HCT116 (cell line): ENCODE results near the gene HRH3. TPM values are rescaled to one million over a fixed set of nuclear protein-coding genes. Genes with fewer than 3 reads are reported as not detected.

Experiments used
- ATAC-seq: fragments of 200-7000 bp; cut with Tn5 transposase; 2 replicates; pipeline ENCODE4 v1.9.1; 2020; ENCODE audit warnings: mild to moderate bottlenecking, moderate library complexity
- BruUV-seq: library from RNA; stranded (reverse); fragments of 400-500 nt; replicated peaks from 2 replicates; lab custom pipeline; 2021; lab: Mats Ljungman, UMichigan
- CTCF ChIA-PET: fragments of 300-600 bp; sonication (Branson Sonifier 250); formaldehyde crosslinking; loops from one replicate; lab custom pipeline; 2021; ENCODE audit warnings: antibody characterized with exemption; lab: Charles Lee
- POLR2A ChIA-PET: fragments of 300-600, 350-600 bp; sonication (Branson Sonifier 250); formaldehyde crosslinking; loops from one replicate; lab custom pipeline; 2021; ENCODE audit warnings: antibody characterized with exemption; lab: Charles Lee
- RAD21 ChIA-PET, 2 experiments: fragments of 300-600 bp; sonication (Branson Sonifier 250); formaldehyde crosslinking; loops; one replicate each; lab custom pipeline; 2023; ENCODE audit warnings: low total read pairs in 2 of 2; ENCODE audit not compliant: uncharacterized antibody in 2 of 2, unreplicated experiment in 2 of 2, low non-redundant PET in 1 of 2; lab: Charles Lee
- DNase-seq: peaks from one replicate; pipeline ENCODE4 v3.0.0-alpha.2; 2010; ENCODE audit warnings: low read depth, low spot score
- H2AFZ ChIP-seq: fragments of 200-600 bp; shearing (Covaris generic), sonication (generic); 2 replicates; pipeline ENCODE4 v1.6.1; 2017; ENCODE audit warnings: low read depth, mixed run types, mixed read lengths, antibody characterized with exemption, low read length; ENCODE audit not compliant: poor library complexity, severe bottlenecking
- H3K27ac ChIP-seq: 2 replicates; pipeline ENCODE4 v1.5.1; 2012; ENCODE audit warnings: low read depth, low read length
- H3K27me3 ChIP-seq: fragments of 200-600 bp; sonication (generic); 2 replicates; pipeline ENCODE4 v1.6.1; 2016; ENCODE audit warnings: mixed run types, low read length, mixed read lengths; ENCODE audit not compliant: insufficient read depth
- H3K36me3 ChIP-seq, 2 experiments: fragments of 200-500 bp in 1 of 2; fragments of 200-600 bp in 1 of 2; sonication (Bioruptor generic) in 1 of 2; sonication (generic) in 1 of 2; 2 replicates each; pipeline versions ENCODE4 v1.5.1 to v1.6.1; 2014 to 2016; ENCODE audit warnings: low read length in 2 of 2, inconsistent platforms in 1 of 2, mixed read lengths in 1 of 2, mixed run types in 1 of 2; ENCODE audit not compliant: insufficient read depth in 2 of 2, control insufficient read depth in 1 of 2
- H3K4me1 ChIP-seq, 2 experiments: fragments of 200-600 bp in 1 of 2; sonication (generic) in 1 of 2; 2 replicates each; pipeline versions ENCODE4 v1.5.1 to v1.6.1; 2012 to 2017; ENCODE audit warnings: low read length in 2 of 2, inconsistent platforms in 1 of 2, mild to moderate bottlenecking in 1 of 2, mixed read lengths in 1 of 2, mixed run types in 1 of 2, moderate library complexity in 1 of 2; ENCODE audit not compliant: insufficient read depth in 2 of 2, control insufficient read depth in 1 of 2
- H3K4me2 ChIP-seq: fragments of 200-600 bp; sonication (generic); 2 replicates; pipeline ENCODE4 v1.6.1; 2017; ENCODE audit warnings: mixed run types, low read length, mixed read lengths
- H3K4me3 ChIP-seq, 2 experiments: fragments of 200-600 bp in 1 of 2; sonication (generic) in 1 of 2; replicated peaks in 1 of 2; 2 replicates each; pipeline ENCODE4 v1.5.1; 2011 to 2016; ENCODE audit warnings: low read length in 2 of 2, control low read depth in 1 of 2, low read depth in 1 of 2, mild to moderate bottlenecking in 1 of 2, mixed read lengths in 1 of 2, mixed run types in 1 of 2
- H3K79me2 ChIP-seq: fragments of 200-600 bp; sonication (generic); 2 replicates; pipeline ENCODE4 v1.6.1; 2017; ENCODE audit warnings: mild to moderate bottlenecking, mixed run types, low read length, moderate library complexity, mixed read lengths; ENCODE audit not compliant: insufficient read depth
- H3K9ac ChIP-seq: fragments of 200-600 bp; sonication (generic); 2 replicates; pipeline ENCODE4 v1.6.1; 2016; ENCODE audit warnings: low read length, mixed read lengths
- H3K9me2 ChIP-seq: fragments of 200-600 bp; sonication (generic), shearing (Covaris generic); 2 replicates; pipeline ENCODE4 v1.6.1; 2017; ENCODE audit warnings: mixed run types, mild to moderate bottlenecking, moderate library complexity; ENCODE audit not compliant: insufficient read depth
- H3K9me3 ChIP-seq, 2 experiments: fragments of 200-500 bp in 1 of 2; fragments of 200-600 bp in 1 of 2; sonication (Bioruptor generic) in 1 of 2; sonication (generic) in 1 of 2; 2 replicates each; pipeline ENCODE4 v1.6.1; 2014 to 2017; ENCODE audit warnings: low read length in 2 of 2, mixed read lengths in 2 of 2, inconsistent platforms in 1 of 2, low read depth in 1 of 2, mild to moderate bottlenecking in 1 of 2, mixed run types in 1 of 2, moderate library complexity in 1 of 2; ENCODE audit not compliant: control insufficient read depth in 1 of 2, insufficient read depth in 1 of 2
- H4K20me1 ChIP-seq: fragments of 200-600 bp; sonication (generic), shearing (Covaris generic); 2 replicates; pipeline ENCODE4 v1.6.1; 2017; ENCODE audit warnings: mixed run types, mild to moderate bottlenecking, moderate library complexity; ENCODE audit not compliant: insufficient read depth
- ATF3 ChIP-seq: IDR thresholded peaks from 2 replicates; pipeline ENCODE4 v1.6.1; 2012
- CTCF ChIP-seq, 3 experiments: fragments of 200-600 bp in 1 of 3; sonication (generic) in 1 of 3; IDR thresholded peaks in 2 of 3; conservative IDR thresholded peaks in 1 of 3; 2 replicates each; pipeline ENCODE4 v1.5.1; 2012 to 2017; ENCODE audit warnings: low read depth in 2 of 3, low read length in 2 of 3, antibody characterized with exemption in 1 of 3, borderline replicate concordance in 1 of 3, control low read depth in 1 of 3, mild to moderate bottlenecking in 1 of 3, mixed read lengths in 1 of 3, mixed run types in 1 of 3, moderate library complexity in 1 of 3; ENCODE audit not compliant: insufficient read depth in 1 of 3
- EGR1 ChIP-seq: IDR thresholded peaks from 2 replicates; pipeline ENCODE4 v1.6.1; 2012; ENCODE audit warnings: low read depth
- ELF1 ChIP-seq: IDR thresholded peaks from 2 replicates; pipeline ENCODE4 v1.6.1; 2012; ENCODE audit warnings: low read depth, borderline replicate concordance
- EZH2phosphoT487 ChIP-seq: fragments of 200-600 bp; IDR thresholded peaks from 2 replicates; pipeline ENCODE4 v1.6.1; 2018; ENCODE audit warnings: antibody characterized with exemption, borderline replicate concordance
- FOSL1 ChIP-seq: IDR thresholded peaks from 2 replicates; pipeline ENCODE4 v1.6.1; 2012; ENCODE audit warnings: low read depth
- JUND ChIP-seq: IDR thresholded peaks from 2 replicates; pipeline ENCODE4 v1.6.1; 2012
- MAX ChIP-seq: IDR thresholded peaks from 2 replicates; pipeline ENCODE4 v1.6.1; 2012
- POLR2A ChIP-seq: IDR thresholded peaks from 2 replicates; pipeline ENCODE4 v1.7.0; 2011; ENCODE audit warnings: borderline replicate concordance; ENCODE audit not compliant: insufficient read depth, insufficient read length; ENCODE audit errors: extremely low read depth
- POLR2AphosphoS5 ChIP-seq: IDR thresholded peaks from 2 replicates; pipeline ENCODE4 v1.6.1; 2011; ENCODE audit warnings: mild to moderate bottlenecking, low read depth, low read length, moderate library complexity
- RAD21 ChIP-seq: IDR thresholded peaks from 2 replicates; pipeline ENCODE4 v1.6.1; 2012; ENCODE audit warnings: low read depth, mild to moderate bottlenecking
- REST ChIP-seq: IDR thresholded peaks from 2 replicates; pipeline ENCODE4 v1.6.1; 2012; ENCODE audit warnings: low read depth
- SIN3A ChIP-seq: IDR thresholded peaks from 2 replicates; pipeline ENCODE4 v1.6.1; 2012; ENCODE audit warnings: low read depth
- SP1 ChIP-seq: IDR thresholded peaks from 2 replicates; pipeline ENCODE4 v1.6.1; 2012; ENCODE audit warnings: low read depth
- SRF ChIP-seq: IDR thresholded peaks from 2 replicates; pipeline ENCODE4 v1.6.1; 2012; ENCODE audit warnings: low read depth
- TCF7L2 ChIP-seq: IDR thresholded peaks from 2 replicates; pipeline ENCODE4 v1.7.0; 2011; ENCODE audit warnings: borderline replicate concordance, inconsistent platforms; ENCODE audit not compliant: insufficient read depth, insufficient read length; ENCODE audit errors: extremely low read depth
- YY1 ChIP-seq: IDR thresholded peaks from 2 replicates; pipeline ENCODE4 v1.6.1; 2011; ENCODE audit warnings: low read length, low read depth, moderate library complexity, mild to moderate bottlenecking; ENCODE audit not compliant: insufficient replicate concordance; ENCODE audit errors: extremely low read depth
- ZFX ChIP-seq: fragments of 450-650 bp; IDR thresholded peaks from 2 replicates; pipeline ENCODE4 v1.6.1; 2017
- ZNF274 ChIP-seq: fragments of 200-500 bp; sonication (Bioruptor generic); IDR thresholded peaks from 2 replicates; pipeline ENCODE4 v1.6.1; 2014; ENCODE audit warnings: mild to moderate bottlenecking, low read depth, low read length, inconsistent platforms
- intact Hi-C: fragments of 100-400 bp; cut with micrococcal nuclease; formaldehyde crosslinking; loops from 2 replicates; pipeline ENCODE4 v1.10.0; 2022
- total RNA-seq: library from RNA; stranded (reverse); gene quantifications from one replicate; pipeline ENCODE4 v1.2.1, GENCODE V29; 2021; ENCODE audit not compliant: unreplicated experiment

HRH3 gene
- total RNA-seq, 1 experiment from 2014 or later, result not detected

- H3K36me3 ChIP-seq, result peaks cover 25 to 29% of the 10 kb centered on the region in 2 experiments; a peak in 3 of 4 replicates
- ChIA-PET POLR2A (no interaction called here), CTCF (no interaction called here)
Measured at GRCh38 chr20:62201173-62202082, 18.6 kb downstream of the HRH3 start.

More at GRCh38 chr20:62201173-62202082, 18.6 kb downstream of the HRH3 start:
- no peaks in the 10 kb centered on the region for H3K9me3 ChIP-seq
- DNase-seq (no peak), ATAC-seq (no peak)
- H3K4me1 ChIP-seq, result no peaks in the 10 kb centered on the region
- H4K20me1 ChIP-seq, result no peaks in the 10 kb centered on the region
- H3K9me2 ChIP-seq, result no peaks in the 10 kb centered on the region
- RAD21 ChIA-PET, result no interaction called here
- TF ChIP-seq YY1 (no peak), ZFX (no peak), TCF7L2 (no peak), JUND (no peak), POLR2A (no peak), POLR2AphosphoS5 (no peak), SRF (no peak), RAD21 (no peak), EZH2phosphoT487 (no peak), CTCF (IDR thresholded peaks at IDR 0.05 in 2 of 3, conservative IDR thresholded peaks at IDR 0.05 in 1 of 3; ENCODE audit: borderline replicate concordance in 1 of 3, insufficient read depth in 1 of 3, low read depth in 2 of 3, low read length in 2 of 3) (no peak), MAX (no peak), SIN3A (no peak), REST (no peak), ATF3 (no peak), ZNF274 (no peak), FOSL1 (no peak), EGR1 (no peak), ELF1 (no peak), SP1 (no peak)
- intact Hi-C loops, result no loop called here
- H3K79me2 ChIP-seq, result no peaks in the 10 kb centered on the region
- H3K27me3 ChIP-seq, result no peaks in the 10 kb centered on the region
- no peak overlapping the region for H3K9ac ChIP-seq
- no peak overlapping the region for H3K27ac ChIP-seq
- no peak overlapping the region for H2AFZ ChIP-seq
- BruUV-seq, result no TSS peak
- H3K4me3 ChIP-seq, result no peak overlapping the region
- H3K4me2 ChIP-seq, result no peak overlapping the region
